Stimulated activated CD4-positive, alpha-beta T cell treated with anti-CD3 and anti-CD28 coated beads, Interleukin-15, amount 100 ng/mL, for 48 hours (primary cell): ENCODE measurements around the gene HIVEP1.
"Not testable (repeated sequence)": the region's sequence is repeated elsewhere in the genome, so short reads cannot be mapped to it uniquely, and the experiment has no call there.

Experiments used
- DNase-seq, 2 donors: peaks; one replicate each; pipeline ENCODE4 v3.0.0-alpha.2; 2020; ENCODE audit warnings: low read depth in 2 of 2

HIVEP1 gene

DNA sequence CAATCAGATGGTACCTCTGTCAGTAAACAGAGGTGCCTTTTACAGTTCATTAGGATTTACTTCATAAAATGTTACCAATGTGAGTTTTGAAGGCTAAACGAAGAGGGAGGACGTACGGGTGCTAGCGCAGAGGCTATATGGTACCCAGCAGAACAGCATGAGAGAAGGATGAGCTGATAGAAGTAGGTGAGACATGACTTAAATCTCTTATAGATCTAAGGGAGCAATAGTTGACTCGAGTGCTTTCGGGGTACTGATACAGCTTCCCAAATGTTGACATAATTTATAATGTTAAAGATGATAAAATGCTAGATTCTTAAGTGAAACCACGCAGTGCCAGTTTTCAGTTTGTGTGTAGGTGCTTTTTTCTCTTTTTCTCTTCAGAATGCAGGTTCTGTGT lies 72.6 kb downstream of the HIVEP1 start:
- DNase-seq = no peak

DNA sequence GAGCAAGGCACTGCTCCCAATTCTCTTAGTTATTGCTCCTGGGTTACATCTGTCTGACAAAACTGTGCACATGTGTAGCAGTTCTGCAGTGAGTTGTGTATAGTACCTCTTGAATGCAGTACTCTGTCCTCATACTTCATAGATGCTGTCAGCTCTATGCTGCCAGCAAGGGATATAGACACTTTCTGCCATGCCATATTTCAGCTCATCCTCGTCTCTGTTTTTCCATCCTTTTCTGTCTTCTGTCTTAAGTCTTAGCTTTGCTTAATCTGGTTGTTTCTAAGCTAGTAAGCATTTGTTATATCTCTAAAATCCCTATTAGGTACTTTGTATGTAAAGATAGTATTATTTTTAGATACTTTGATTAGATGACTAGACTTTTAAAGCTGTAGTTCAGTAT lies 76.4 kb downstream of the HIVEP1 start:
- no peak for DNase-seq

DNA sequence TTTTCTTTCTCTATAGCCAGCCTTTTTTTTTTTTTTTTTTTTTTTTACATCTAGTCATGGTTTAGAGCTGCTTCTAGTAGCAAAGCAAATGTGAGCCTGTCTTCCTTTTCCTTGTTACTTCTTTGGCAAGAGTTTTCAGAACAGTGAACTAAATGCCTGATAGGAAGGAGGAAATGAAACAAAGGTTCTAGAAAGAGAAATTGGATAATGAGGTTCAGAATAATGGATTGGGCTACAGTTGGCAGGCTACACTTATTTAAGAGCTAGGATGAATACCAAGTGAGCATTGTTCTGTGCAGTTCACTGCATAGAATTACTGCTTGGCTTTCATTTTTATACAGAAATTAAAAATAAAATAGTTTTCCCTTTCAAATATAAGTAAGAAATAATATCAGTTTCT lies 78.6 kb downstream of the HIVEP1 start:
- DNase-seq = no peak

DNA sequence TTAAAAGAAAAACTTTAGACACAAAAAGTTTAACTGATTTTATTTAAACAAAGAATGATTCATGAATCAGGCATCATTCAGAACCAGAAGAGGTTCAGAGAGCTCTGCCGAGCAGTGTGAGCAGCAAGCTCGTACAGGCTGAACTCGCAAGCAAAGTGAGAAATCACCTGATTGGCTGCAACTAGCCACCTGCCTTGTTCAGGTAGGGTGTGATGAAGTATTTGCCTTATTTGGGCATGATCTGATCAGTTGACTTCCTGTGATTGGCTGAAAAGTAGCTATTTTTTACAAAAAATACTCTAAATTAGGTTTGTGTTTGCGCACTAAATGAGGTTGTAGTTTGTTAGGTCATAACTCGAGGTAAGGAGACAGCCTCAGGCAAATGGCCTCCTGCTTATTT lies 80.7 kb downstream of the HIVEP1 start:
- no peak for DNase-seq

DNA sequence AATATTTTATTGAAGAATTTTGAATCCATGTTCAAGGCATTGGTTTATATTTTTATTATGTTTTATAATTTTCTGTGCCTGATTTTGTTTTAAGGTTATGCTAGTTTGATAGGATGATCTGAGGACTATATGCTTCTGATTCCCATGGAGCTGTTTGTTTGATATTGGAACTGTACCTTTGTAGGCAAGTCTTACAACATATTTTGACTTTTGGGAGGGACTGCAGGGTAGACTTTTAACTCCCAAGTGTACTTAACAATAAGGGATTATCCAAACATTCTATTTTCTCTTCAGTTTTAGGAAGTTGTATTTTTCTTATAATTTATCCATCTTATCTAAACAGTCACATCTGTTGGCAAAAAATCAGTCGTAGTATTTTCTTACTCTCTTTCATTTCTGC lies 82.6 kb downstream of the HIVEP1 start:
- no peak for DNase-seq

DNA sequence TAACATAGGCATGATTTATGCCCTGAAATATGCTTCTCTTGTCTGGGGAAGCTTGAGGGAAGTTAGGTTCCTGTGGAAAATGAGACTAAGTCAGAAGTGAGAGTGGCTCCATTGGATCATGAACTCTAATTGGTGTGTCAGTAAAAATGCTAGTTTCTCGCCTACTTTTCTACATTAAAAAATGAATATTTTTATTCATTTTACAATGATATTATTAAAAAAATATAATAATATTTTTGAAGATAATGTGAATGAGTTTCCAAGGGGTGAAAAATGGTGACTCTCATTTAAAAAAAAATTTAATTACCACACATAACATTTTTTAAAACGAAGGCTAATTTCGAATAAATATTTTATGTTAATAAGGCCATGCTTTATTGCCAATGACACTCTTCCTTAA lies 84.2 kb downstream of the HIVEP1 start:
- no peak for DNase-seq

DNA sequence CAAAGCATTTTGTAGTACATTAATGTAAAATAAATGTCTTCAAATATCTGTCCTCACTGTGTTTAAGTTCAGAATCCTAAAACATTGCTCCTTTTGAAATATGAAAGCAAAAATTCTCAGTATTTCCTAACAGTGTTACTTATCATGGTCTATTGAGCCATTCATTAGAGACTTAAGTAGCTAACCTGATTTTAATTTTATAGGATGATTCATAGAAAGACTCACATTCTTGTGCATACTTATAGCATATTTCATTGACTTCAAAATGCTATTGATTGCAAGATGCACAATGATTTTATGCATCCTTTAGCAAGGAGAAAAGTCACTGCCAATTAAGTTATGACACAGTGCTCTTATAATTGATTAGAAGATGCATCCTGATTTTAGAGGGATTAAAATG lies 85.7 kb downstream of the HIVEP1 start:
- no peak for DNase-seq

DNA sequence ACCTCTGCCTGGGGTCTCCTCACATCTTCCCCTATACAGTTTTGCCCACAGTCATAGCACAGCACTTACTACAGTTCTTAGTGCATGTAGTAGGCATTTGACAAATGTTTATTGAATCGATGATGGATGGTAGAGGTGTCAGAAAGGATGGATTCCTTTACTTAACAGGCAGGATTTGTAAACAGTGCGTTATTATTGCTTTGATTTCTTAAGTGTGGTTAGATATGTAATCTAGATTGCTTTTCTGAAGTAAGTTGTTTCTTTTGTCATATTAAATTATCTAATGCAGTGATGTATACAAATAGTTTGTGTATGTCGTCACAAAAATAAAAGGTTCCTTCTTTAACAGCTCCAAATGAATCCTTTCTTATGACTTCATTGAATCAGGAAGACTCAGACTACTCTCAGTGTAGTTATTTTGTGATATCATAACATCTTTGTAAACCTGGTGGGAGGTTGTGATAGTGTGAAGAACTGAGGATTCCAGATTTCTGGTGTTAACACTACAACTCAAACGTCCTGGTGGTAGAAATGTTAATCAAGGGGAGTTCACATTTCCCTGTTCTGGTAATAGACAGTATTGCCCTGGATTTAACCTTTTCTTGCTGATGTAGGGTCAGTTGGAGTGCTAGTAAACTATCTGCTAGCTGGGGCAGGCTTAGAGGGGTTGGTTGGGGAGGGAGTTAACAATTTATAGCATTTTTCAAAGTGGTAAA lies 87.7 kb downstream of the HIVEP1 start:
- DNase-seq = no peak

DNA sequence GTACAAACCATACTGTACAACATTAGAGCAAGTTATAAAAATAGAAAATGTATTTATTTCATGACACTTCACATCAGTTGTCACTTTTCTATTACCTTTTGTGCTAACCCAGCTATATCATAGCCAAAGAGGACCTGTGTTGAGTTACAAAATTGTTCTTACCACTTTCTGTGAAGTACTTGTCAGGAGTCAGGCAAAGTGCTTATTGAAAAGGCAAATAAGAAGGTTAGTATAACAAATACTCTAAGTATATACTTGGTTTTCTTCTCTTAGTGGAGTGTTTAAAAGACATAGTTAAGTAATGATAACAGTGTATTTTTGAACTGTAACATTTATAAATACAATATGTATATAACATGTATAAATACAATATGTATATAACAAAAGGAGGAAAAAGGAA lies 88.9 kb downstream of the HIVEP1 start:
- no peak for DNase-seq

DNA sequence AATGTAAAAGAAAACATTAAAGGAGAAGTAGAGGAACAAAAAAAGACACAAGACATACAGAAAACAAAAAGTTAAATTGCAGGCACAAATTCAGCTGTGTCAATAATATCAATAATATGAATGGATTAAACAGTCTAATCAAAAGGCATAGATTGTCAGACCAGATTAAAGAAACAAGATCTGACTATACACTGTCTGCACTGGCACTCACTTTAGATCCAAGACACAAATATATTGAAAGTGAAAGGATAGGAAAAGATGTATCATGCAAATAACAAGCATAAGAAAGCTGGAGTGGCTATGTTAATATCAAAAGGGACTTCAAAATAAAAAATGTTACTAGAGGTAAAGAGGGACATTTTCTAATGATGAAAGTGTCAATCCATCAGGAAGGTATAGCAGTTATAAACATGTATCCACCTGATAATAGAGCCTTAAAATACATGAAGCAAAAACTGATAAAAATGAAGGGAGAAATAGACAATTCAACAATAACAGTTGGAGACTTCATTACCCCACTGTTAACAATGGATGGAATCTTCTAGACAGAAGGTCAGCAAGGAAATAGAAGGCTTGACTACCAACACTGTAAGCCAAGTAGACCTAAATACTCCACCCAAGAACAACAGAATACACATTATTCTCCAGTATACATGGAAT lies 89.7 kb downstream of the HIVEP1 start:
- no peak for DNase-seq

DNA sequence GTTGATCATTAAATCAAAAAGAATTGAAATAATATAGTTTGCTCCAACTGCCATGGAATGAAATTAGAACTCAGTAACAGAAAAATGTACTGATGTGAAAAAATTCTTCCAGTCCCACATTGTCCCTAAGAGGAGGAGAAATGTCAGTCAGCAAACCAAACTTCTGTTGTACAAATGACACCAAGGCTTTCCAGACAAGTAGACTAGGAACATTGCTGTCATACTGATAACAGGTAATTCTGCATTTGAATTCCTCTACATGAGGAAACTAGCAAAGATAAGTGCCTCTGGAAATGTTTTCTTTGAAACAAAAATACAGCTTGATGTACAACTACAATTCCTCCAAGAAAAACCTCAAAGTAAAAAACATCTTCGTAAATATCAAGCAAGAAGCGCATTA lies 90.2 kb downstream of the HIVEP1 start:
- no peak for DNase-seq

DNA sequence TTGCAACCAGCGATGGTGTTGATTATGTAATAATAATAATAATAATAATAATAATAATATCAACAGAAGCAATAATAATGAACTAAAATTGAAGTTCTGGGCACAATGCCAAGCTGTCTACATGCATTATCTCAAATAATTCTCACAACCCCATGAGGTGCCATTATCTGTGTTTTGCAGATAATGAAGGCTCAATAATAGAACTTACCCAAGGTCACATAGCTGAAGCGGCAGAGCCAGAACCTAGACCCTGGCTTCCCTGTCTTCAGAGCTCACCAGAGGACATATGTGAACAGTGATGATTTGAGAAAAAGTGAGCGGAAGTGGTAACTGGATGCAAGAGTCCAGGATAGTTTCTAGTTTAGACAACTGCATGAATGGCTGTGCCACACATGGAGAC lies 91.0 kb downstream of the HIVEP1 start:
- no peak for DNase-seq

DNA sequence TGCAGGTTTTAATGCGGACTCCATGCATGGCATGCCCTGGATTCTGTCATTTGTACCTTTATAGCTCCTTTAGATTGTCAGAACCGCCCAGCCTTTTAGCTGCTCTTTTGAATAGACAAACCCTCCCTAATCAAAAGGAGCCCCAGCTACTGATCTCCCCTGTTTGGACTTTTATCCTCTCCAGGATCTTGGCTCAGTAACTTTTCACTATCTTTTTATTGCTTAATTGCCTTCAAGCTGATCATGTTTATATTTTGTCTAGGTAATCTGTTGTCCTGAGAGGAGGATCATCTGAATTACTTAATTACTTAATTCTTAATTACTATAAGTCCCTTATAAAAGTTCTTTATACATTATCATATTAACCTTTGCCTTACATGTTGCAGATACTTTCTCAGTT lies 93.2 kb downstream of the HIVEP1 start:
- no peak for DNase-seq

DNA sequence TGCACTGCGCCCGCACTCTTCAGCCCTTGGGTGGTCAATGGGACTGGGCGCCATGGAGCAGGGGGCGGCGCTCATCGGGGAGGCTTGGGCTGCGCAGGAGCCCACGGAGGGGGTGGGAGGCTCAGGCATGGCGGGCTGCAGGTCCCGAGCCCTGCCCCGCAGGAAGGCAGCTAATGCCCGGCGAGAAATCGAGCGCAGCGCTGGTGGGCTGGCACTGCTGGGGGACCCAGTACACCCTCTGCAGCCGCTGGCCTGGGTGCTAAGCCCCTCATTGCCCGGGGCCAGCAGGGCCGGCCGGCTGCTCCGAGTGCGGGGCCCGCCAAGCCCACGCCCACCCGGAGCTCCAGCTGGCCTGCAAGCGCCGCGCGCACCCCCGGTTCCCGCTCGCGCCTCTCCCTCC lies 96.3 kb downstream of the HIVEP1 start:
- DNase-seq = not testable (repeated sequence)

DNA sequence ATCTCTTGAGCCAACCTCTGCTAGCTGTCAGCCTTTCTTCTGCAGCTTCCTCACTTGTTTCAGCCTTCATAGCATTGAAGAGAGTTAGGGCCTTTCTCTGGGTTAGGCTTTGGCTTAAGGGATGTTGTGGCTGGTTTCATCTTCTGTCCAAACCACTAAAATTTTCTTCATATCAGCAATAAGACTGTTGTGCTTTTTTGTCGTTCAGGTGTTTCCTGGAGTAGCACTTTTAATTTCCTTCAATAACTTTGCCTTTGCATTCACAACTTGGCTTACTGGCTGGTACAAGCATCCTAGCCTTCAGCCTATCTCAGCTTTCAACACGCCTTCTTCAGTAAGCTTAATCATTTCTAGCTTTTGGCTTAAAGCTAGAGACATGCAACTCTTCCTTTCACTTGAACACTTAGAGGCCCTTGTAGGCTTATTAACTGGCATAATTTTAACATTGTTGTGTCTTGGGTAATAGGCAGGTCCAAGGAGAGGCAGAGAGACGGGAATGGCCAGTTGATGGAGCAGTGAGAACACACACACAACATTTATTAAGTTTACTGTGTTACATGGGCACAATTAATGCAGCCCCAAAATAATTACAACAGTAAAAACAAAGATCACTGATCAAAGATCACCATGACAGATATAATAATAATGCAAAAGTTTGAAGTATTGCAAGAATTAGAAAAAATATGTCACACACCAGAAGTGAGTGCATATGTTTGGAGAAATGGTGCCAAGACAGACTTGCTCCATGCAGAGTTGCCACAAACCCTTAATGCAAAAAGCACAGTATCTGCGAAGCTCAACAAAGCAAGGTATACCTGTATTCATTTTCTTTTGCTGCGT lies 98.6 kb downstream of the HIVEP1 start:
- DNase-seq = no peak

DNA sequence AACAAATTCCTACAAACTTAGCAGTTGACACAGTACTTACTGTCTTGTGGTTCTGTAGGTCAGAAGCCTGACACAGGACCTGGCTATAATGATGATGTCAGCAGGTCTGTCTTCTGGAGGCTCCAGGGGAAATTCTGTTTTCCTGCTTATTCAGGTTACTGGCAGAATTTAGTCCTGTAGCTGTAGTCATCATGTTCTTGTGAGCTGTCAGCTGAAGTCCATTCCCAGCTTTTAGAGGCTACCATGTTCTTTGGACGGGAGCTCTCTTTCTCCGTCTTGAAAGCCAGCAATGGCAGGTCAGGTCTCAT lies 99.2 kb downstream of the HIVEP1 start:
- no peak for DNase-seq

DNA sequence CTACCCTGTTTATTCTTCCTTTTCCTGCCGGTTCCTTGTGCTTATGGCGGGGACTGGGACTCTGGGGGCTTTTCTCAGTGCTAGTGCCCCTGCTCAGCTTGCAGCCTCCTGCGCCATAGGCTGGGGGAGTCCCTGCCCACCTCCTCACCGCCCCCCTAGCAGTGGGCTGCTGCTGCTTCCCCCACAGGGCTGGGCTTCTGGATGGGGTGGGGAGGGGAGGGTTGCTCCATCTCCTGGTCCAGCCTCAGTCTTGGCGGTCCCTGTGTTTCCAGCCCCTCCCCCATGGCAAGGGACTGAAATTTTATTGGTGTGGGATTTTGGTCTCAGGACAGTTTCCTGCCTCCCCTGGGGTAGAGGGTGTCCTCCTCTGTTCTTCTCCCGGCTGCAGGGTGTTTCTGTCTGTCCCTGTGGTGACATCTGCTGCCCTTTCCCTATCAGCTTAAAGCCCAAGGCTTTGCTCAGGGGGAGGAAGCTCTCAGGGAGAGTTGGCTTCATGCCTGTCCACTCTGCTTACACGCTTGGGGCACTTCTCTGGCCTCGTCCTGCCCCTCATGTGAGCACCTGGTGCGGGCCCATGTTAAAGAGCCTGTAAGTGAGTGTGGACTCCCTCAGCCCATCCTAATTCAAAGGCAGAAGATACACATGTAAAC lies 100.6 kb downstream of the HIVEP1 start:
- DNase-seq = no peak

DNA sequence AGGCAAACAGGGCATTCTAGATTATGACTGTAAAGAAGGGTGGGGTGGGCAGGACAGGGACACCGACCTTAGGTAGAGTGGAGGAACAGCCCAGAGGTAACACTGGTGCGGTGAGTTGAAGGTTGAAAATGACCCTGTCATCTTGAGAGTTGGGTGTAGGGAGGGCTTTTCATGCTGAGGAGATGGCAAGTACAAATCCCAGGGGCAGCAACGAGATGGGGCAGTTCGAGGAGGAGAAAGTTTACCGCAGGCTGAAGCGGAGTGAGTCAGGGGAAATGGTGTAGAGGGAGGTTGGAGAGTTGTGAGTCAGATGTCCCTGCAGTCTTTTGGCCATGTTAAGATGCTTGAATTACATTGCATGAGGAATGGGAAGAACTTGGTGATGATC lies 101.1 kb downstream of the HIVEP1 start:
- DNase-seq = no peak

DNA sequence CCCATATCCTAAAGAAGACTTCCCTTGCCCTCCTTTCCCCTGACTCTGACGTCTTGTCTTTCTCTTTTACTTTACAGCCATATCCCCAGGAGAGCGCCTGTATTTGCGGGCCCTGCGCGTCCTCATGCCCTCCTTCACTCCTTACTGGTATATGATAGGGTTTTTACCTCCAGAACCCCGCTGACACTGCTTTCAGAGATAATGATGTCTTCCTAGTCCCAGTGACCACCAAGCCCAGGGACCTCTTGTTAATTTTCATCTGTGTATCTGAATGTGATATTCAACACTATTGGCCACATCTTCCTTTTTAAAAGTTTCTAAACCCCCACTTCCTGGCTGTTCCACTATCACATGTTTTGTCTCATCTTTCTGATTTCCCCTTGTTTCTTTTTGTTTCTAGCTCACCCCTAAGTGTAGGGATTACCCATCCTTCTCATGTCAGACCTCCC lies 102.0 kb downstream of the HIVEP1 start:
- no peak for DNase-seq

DNA sequence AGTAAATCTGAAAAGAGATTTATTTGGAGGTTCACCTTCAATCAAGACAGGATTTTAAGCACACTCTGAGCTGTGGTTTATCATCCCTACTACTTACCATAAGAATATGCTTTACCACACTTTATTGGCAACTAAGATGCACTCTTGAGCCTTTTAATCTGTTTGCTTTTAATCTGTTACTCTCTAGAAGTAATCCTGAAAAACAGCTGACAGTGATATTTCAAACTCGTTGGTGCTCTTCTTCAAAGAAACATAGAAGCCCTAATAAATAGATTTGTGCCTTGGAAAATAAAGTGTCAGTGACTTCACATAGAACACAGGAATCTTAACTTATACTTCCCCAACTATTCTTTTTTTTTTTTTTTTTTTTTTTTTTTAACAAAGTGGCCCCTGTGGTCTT lies 102.9 kb downstream of the HIVEP1 start:
- no peak for DNase-seq

DNA sequence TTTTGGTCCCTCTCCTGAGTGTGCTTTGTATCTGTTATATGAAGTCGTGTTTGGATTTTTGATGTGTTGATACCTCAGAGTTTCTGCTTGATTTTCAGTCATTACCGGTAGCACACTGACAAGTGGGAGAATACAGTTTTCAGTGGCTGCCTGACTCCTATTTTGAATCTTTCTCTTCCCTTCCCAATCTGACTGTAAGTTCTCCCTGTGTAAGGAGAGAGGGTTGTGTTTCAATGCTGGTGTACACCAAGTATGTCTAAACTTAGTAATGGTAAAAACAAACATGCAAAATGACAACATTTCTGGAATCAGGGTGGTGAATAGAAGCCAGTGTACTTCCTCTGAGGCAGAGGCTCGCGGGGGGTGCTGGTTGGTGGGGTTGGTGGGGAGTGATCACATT lies 103.4 kb downstream of the HIVEP1 start:
- DNase-seq = no peak

DNA sequence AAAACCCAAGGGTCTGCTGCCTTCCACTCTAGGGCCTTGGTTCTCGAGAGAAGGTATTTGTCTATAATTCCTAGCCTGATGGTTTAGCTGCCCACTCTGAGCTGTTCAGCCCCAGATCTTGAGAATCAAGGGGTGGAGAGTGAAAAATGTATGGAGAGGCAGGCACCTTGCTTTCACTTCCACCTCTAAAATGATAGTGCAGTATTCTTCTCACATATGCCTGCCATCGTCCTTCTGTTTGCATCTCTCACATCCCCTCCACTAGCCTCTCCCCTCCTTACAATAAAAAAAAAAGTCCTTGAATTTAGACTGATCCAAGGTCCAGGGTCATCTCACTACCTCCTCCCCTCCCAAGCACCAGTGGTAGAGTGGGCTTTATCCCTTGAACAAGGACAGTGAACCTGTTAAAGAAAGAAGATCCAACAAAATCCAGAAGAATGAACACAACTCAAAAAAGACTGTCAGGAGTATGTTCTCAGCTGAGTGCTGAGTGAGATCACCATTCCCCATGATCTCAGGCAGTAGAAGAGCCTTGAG lies 104.2 kb downstream of the HIVEP1 start:
- DNase-seq = no peak
